Measurements from ENCODE around the gene CDON. TPM values are rescaled to one million over a fixed set of nuclear protein-coding genes. Genes with fewer than 3 reads are reported as not detected.

CDON gene
- total and polyA plus RNA-seq, 3 experiments from 2014 or later, result 1.7 to 2.0 TPM; not detected in 1

GRCh38 chr11:126046570-126047195 is 16.0 kb downstream of the CDON start:
- ChIA-PET POLR2A (no interaction called here), CTCF (interaction anchor here (1.2 kb wide), 1 partner anchor 12 kb away, joined by 3 read pairs; no protein-coding TSS in a partner anchor)
- H3K36me3 ChIP-seq (ENCODE audit: insufficient read depth, low read length), result no peaks in the 10 kb centered on the region
- no peaks in the 10 kb centered on the region for H3K4me1 Mint-ChIP-seq
- H3K9me3 ChIP-seq (ENCODE audit: low read length), result no peaks in the 10 kb centered on the region
- H3K27me3 Mint-ChIP-seq, result peaks cover 4 to 14% of the 10 kb centered on the region in 2 donors
- no peaks in the 10 kb centered on the region for H3K9me3 Mint-ChIP-seq
- H3K4me3 ChIP-seq (ENCODE audit: low read length), result no peak overlapping the region
- no peaks in the 10 kb centered on the region for H3K36me3 Mint-ChIP-seq
- no peak overlapping the region for H3K27ac ChIP-seq (ENCODE audit: low read depth, low read length)
- no peaks in the 10 kb centered on the region for H3K27me3 ChIP-seq (ENCODE audit: insufficient read depth, low read length, poor library complexity, severe bottlenecking)
- no peak overlapping the region for H3K4me3 Mint-ChIP-seq
- H3K27ac Mint-ChIP-seq, result no peak overlapping the region
- no peaks in the 10 kb centered on the region for H3K4me1 ChIP-seq (ENCODE audit: insufficient read depth, low read length)
- DNase-seq, result no peak

DNA sequence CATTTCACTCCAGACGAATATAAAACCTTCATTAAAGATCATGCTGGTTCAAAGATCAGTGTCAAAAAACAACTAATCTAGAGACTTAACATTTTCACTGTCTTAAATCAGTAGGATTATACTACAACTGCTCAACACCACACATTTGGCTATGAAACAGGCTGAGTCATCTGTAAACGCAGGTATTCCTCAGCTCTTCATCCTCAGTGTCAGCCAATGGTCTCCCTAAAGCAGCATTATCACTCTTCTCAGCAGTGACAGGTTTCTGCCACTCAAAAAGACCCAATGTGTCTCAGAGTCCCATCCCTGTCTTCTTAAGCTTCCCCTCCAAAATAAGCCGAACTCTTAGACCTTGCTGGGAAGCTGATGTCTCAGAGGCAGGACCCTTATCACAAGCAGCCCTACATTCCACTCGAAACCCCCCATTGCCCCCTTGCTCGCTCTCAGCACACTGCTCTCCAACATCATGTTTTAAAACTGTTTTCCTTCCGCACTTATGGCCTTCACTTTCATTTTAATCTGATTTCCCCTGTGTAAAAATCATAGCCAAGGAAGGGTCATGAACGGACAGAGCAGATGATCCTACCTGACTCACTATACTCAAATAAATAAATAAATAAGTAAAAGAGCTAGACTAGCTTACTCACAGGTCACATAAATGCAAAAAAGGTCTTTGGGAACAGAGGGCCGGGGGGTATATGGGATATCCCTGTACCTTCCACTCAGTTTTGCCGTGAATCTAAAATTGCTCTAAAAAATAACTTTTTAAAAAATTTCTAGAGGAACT is 23.0 kb downstream of the CDON start:
- Histone ChIP-seq H3K4me3 (ENCODE audit: low read length) (no peak overlapping the region), H3K9me3 (ENCODE audit: low read length) (no peaks in the 10 kb centered on the region), H3K27me3 (ENCODE audit: insufficient read depth, low read length, poor library complexity, severe bottlenecking) (no peaks in the 10 kb centered on the region), H3K27ac (ENCODE audit: low read depth, low read length) (no peak overlapping the region), H3K36me3 (ENCODE audit: insufficient read depth, low read length) (no peaks in the 10 kb centered on the region), H3K4me1 (ENCODE audit: insufficient read depth, low read length) (no peaks in the 10 kb centered on the region)
- peaks cover 1 to 7% of the 10 kb centered on the region in 2 donors for H3K27me3 Mint-ChIP-seq
- H3K4me3 Mint-ChIP-seq, result no peak overlapping the region
- no peak for DNase-seq
- no peaks in the 10 kb centered on the region for H3K36me3 Mint-ChIP-seq
- ChIA-PET CTCF (no interaction called here), POLR2A (no interaction called here)
- H3K9me3 Mint-ChIP-seq, result no peaks in the 10 kb centered on the region
- no peaks in the 10 kb centered on the region for H3K4me1 Mint-ChIP-seq
- no peak overlapping the region for H3K27ac Mint-ChIP-seq

GRCh38 chr11:126035718-126036117 is 26.9 kb downstream of the CDON start:
- Histone ChIP-seq H3K4me1 (ENCODE audit: insufficient read depth, low read length) (no peaks in the 10 kb centered on the region), H3K9me3 (ENCODE audit: low read length) (no peaks in the 10 kb centered on the region), H3K27ac (ENCODE audit: low read depth, low read length) (no peak overlapping the region), H3K36me3 (ENCODE audit: insufficient read depth, low read length) (no peaks in the 10 kb centered on the region), H3K27me3 (ENCODE audit: insufficient read depth, low read length, poor library complexity, severe bottlenecking) (no peaks in the 10 kb centered on the region), H3K4me3 (ENCODE audit: low read length) (no peak overlapping the region)
- Mint-ChIP-seq H3K9me3 (peaks cover 0 to 2% (median 0%) of the 10 kb centered on the region in 5 donors), H3K36me3 (no peaks in the 10 kb centered on the region), H3K27me3 (peaks cover 7 to 27% of the 10 kb centered on the region in 2 donors), H3K4me1 (no peaks in the 10 kb centered on the region), H3K4me3 (no peak overlapping the region), H3K27ac (no peak overlapping the region)
- CTCF ChIA-PET, result no interaction called here
- POLR2A ChIA-PET, result no interaction called here
- DNase-seq, result no peak

GRCh38 chr11:126034933-126035425 is 27.7 kb downstream of the CDON start:
- no peaks in the 10 kb centered on the region for H3K4me1 ChIP-seq (ENCODE audit: insufficient read depth, low read length)
- no peaks in the 10 kb centered on the region for H3K9me3 ChIP-seq (ENCODE audit: low read length)
- no peaks in the 10 kb centered on the region for H3K36me3 Mint-ChIP-seq
- no peaks in the 10 kb centered on the region for H3K36me3 ChIP-seq (ENCODE audit: insufficient read depth, low read length)
- H3K27me3 ChIP-seq (ENCODE audit: insufficient read depth, low read length, poor library complexity, severe bottlenecking), result no peaks in the 10 kb centered on the region
- ChIA-PET CTCF (no interaction called here), POLR2A (no interaction called here)
- H3K27ac ChIP-seq (ENCODE audit: low read depth, low read length), result no peak overlapping the region
- DNase-seq, result no peak
- peaks cover 0 to 2% (median 0%) of the 10 kb centered on the region in 5 donors for H3K9me3 Mint-ChIP-seq
- H3K27me3 Mint-ChIP-seq, result peaks cover 7 to 28% of the 10 kb centered on the region in 2 donors
- no peak overlapping the region for H3K4me3 ChIP-seq (ENCODE audit: low read length)
- H3K27ac Mint-ChIP-seq, result no peak overlapping the region
- H3K4me3 Mint-ChIP-seq, result no peak overlapping the region
- H3K4me1 Mint-ChIP-seq, result no peaks in the 10 kb centered on the region

DNA sequence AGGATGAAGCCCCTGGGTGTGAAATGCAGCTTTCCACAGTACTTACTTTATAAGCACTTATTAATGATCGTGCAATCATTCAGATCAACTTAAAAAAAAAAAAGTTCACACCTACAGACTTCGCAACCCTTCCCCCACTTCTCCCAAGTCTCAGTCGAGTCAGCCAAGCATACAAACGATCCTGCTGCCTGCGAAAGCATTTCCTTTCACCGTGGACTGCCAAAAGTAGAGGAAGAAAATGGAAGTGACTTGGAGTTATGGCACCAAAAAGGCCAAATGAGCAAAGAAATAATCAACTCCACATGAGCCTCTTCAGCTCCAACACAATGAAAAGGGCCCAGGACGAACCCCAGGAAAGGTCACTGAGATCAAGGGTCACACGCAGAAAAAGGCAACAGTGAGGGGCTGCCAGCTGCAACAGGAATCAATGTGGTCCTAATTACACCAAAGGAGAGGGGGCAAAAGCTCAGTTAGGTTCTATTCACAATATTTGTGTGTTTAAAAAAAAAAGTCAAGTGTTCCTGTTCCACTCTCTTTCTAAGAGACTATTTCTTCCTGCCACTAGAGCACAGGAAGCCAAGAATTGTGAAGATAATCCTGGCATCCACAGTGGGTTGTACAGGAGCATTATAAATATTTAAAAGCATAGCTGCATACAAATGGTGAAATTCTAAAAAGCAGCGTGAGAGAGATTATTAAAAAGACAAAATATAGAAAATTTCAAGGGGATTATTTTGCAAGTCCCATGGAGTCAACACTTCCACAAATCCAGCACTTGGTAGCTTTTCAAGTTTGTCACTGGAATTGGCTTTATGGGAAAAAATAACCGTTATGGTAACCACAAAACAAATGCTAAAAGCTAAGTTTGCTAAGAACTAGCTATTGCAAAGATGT is 28.4 kb downstream of the CDON start:
- Mint-ChIP-seq H3K27ac (no peak overlapping the region), H3K27me3 (peaks cover 7 to 32% of the 10 kb centered on the region in 2 donors), H3K36me3 (no peaks in the 10 kb centered on the region), H3K9me3 (peaks cover 0 to 2% (median 0%) of the 10 kb centered on the region in 5 donors), H3K4me1 (no peaks in the 10 kb centered on the region), H3K4me3 (no peak overlapping the region)
- Histone ChIP-seq H3K36me3 (ENCODE audit: insufficient read depth, low read length) (no peaks in the 10 kb centered on the region), H3K4me3 (ENCODE audit: low read length) (no peak overlapping the region), H3K27ac (ENCODE audit: low read depth, low read length) (no peak overlapping the region), H3K27me3 (ENCODE audit: insufficient read depth, low read length, poor library complexity, severe bottlenecking) (no peaks in the 10 kb centered on the region), H3K4me1 (ENCODE audit: insufficient read depth, low read length) (no peaks in the 10 kb centered on the region), H3K9me3 (ENCODE audit: low read length) (no peaks in the 10 kb centered on the region)
- CTCF ChIA-PET, result no interaction called here
- POLR2A ChIA-PET, result no interaction called here
- DNase-seq, result no peak

DNA sequence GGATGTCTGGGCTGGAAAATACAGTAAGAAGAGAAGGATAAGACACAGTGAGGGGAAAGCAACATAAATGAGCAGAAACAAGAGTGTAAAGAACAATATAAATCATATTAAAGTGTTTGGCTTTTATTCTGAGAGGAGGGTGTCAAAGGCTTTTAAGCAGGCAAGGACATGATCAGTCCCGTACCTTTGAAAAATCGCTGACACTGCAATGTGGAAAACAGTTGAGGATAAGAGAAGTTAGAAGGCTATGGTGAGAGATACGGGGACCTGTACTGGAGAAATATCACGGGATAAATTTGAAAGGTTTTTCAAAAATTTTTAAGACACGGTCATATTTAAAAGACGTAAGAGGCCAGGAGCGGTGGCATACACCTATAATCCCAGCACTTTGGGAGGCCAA is 30.3 kb downstream of the CDON start:
- H3K36me3 ChIP-seq (ENCODE audit: insufficient read depth, low read length), result no peaks in the 10 kb centered on the region
- POLR2A ChIA-PET, result no interaction called here
- H3K9me3 Mint-ChIP-seq, result peaks cover 0 to 2% (median 0%) of the 10 kb centered on the region in 5 donors
- no peaks in the 10 kb centered on the region for H3K36me3 Mint-ChIP-seq
- H3K4me3 Mint-ChIP-seq, result no peak overlapping the region
- no peaks in the 10 kb centered on the region for H3K9me3 ChIP-seq (ENCODE audit: low read length)
- no peaks in the 10 kb centered on the region for H3K27me3 ChIP-seq (ENCODE audit: insufficient read depth, low read length, poor library complexity, severe bottlenecking)
- CTCF ChIA-PET, result no interaction called here
- no peaks in the 10 kb centered on the region for H3K4me1 ChIP-seq (ENCODE audit: insufficient read depth, low read length)
- H3K27me3 Mint-ChIP-seq, result peaks cover 6 to 32% of the 10 kb centered on the region in 2 donors
- no peak overlapping the region for H3K27ac Mint-ChIP-seq
- H3K4me1 Mint-ChIP-seq, result no peaks in the 10 kb centered on the region
- H3K27ac ChIP-seq (ENCODE audit: low read depth, low read length), result no peak overlapping the region
- no peak for DNase-seq
- H3K4me3 ChIP-seq (ENCODE audit: low read length), result no peak overlapping the region

DNA sequence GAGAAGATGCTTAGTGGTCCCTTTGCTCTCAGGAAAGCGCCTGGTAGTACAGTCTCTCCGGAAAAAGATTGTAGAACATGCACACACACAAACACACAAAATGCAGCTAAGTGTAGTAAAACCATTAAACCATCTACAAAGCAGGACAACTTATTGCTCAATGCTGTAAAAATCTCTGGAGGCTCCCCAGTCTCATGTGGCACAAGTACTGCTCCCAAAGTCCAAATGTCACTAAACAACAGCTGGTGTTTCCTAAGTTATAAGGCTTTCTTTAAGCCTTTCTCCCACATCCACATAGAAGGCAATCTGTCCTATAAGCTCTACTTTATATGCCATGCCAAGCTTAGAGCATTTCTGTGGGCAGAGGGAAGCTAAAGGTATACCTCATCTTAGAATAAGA is 32.9 kb downstream of the CDON start:
- POLR2A ChIA-PET, result no interaction called here
- Mint-ChIP-seq H3K9me3 (peaks cover 0 to 2% (median 0%) of the 10 kb centered on the region in 5 donors), H3K4me3 (no peak overlapping the region), H3K27me3 (peaks cover 6 to 25% of the 10 kb centered on the region in 2 donors), H3K27ac (no peak overlapping the region), H3K4me1 (no peaks in the 10 kb centered on the region), H3K36me3 (no peaks in the 10 kb centered on the region)
- CTCF ChIA-PET, result no interaction called here
- no peaks in the 10 kb centered on the region for H3K36me3 ChIP-seq (ENCODE audit: insufficient read depth, low read length)
- no peaks in the 10 kb centered on the region for H3K9me3 ChIP-seq (ENCODE audit: low read length)
- DNase-seq, result no peak
- no peaks in the 10 kb centered on the region for H3K4me1 ChIP-seq (ENCODE audit: insufficient read depth, low read length)
- no peak overlapping the region for H3K4me3 ChIP-seq (ENCODE audit: low read length)
- H3K27ac ChIP-seq (ENCODE audit: low read depth, low read length), result no peak overlapping the region
- H3K27me3 ChIP-seq (ENCODE audit: insufficient read depth, low read length, poor library complexity, severe bottlenecking), result no peaks in the 10 kb centered on the region

- H3K4me1 Mint-ChIP-seq, result no peaks in the 10 kb centered on the region
- Histone ChIP-seq H3K27ac (ENCODE audit: low read depth, low read length) (no peak overlapping the region), H3K4me1 (ENCODE audit: insufficient read depth, low read length) (no peaks in the 10 kb centered on the region), H3K36me3 (ENCODE audit: insufficient read depth, low read length) (no peaks in the 10 kb centered on the region), H3K4me3 (ENCODE audit: low read length) (no peak overlapping the region), H3K27me3 (ENCODE audit: insufficient read depth, low read length, poor library complexity, severe bottlenecking) (no peaks in the 10 kb centered on the region), H3K9me3 (ENCODE audit: low read length) (no peaks in the 10 kb centered on the region)
- H3K27ac Mint-ChIP-seq, result no peak overlapping the region
- ChIA-PET POLR2A (no interaction called here), CTCF (no interaction called here)
- H3K36me3 Mint-ChIP-seq, result no peaks in the 10 kb centered on the region
- no peak overlapping the region for H3K4me3 Mint-ChIP-seq
- H3K27me3 Mint-ChIP-seq, result peaks cover 6 to 25% of the 10 kb centered on the region in 2 donors
- peaks cover 0 to 2% (median 0%) of the 10 kb centered on the region in 5 donors for H3K9me3 Mint-ChIP-seq
- no peak for DNase-seq
These were observed 33.4 kb downstream of the CDON start for GRCh38 chr11:126029237-126029636.
